ENCODE results near the gene KRTAP4-5.
"Not testable (repeated sequence)": the region's sequence is repeated elsewhere in the genome, so short reads cannot be mapped to it uniquely, and the experiment has no call there.

DNA sequence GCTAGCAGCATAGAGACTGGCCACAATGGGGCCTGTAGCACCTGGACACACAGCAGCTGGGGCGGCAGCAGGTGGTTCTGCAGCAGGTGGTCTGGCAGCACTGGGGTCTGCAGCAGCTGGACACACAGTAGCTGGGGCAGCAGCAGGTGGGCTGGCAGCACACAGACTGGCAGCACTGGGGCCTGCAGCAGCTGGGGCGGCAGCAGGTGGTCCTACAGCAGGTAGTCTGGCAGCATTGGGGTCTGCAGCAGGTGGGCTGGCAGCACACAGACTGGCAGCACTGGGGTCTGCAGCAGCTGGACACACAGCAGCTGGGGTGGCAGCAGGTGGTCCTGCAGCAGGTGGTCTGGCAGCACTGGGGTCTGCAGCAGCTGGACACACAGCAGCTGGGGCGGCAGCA is 10.6 kb upstream of the KRTAP4-5 start:
- not testable (repeated sequence) for TF ChIP-seq CTCF (optimal IDR thresholded peaks at IDR 0.05 in 1 of 3, IDR thresholded peaks at IDR 0.05 in 1 of 3, conservative IDR thresholded peaks at IDR 0.05 in 1 of 3; ENCODE audit: extremely low read depth in 1 of 3, insufficient read depth in 2 of 3, low read length in 3 of 3); EZH2 (IDR thresholded peaks at IDR 0.05; ENCODE audit: low read length)
